HL-60 (cell line): Measurements from ENCODE around the gene CCDC127.

ENCODE experiments used
- CTCF ChIP-seq: IDR thresholded peaks from one replicate; pipeline ENCODE4 v1.5.1; 2011; ENCODE audit warnings: low read length, control low read depth, inconsistent platforms; ENCODE audit not compliant: insufficient read depth
- GABPA ChIP-seq: IDR thresholded peaks from 2 replicates; pipeline ENCODE4 v1.6.1; 2012; ENCODE audit warnings: low read depth
- POLR2AphosphoS5 ChIP-seq: IDR thresholded peaks from 2 replicates; pipeline ENCODE4 v1.6.1; 2012; ENCODE audit warnings: low read depth
- REST ChIP-seq: IDR thresholded peaks from 2 replicates; pipeline ENCODE4 v1.6.1; 2012; ENCODE audit warnings: low read depth; ENCODE audit not compliant: insufficient replicate concordance

GRCh38 chr5:155651-156410, 62.1 kb downstream of the CCDC127 start:
- TF ChIP-seq GABPA (no peak), CTCF (no peak), POLR2AphosphoS5 (no peak), REST (no peak)
